Upper lobe of right lung (tissue), 1 donor: ENCODE measurements around the gene EVX2. TPM values are rescaled to one million over a fixed set of nuclear protein-coding genes. Genes with fewer than 3 reads are reported as not detected.

Experiments
- ATAC-seq: fragments of 200-7000 bp; cut with Tn5 transposase; one replicate; pipeline ENCODE4 v1.9.1; 2020; ENCODE audit warnings: mild to moderate bottlenecking, moderate library complexity
- DNase-seq: peaks from one replicate; pipeline ENCODE4 v3.0.0-alpha.2; 2020
- H3K27ac ChIP-seq: fragments of 200-600 bp; one replicate; pipeline ENCODE4 v1.8.0; 2022
- H3K27me3 ChIP-seq: fragments of 200-600 bp; one replicate; pipeline ENCODE4 v1.8.0; 2022; ENCODE audit warnings: mild to moderate bottlenecking
- H3K36me3 ChIP-seq: fragments of 200-600 bp; one replicate; pipeline ENCODE4 v1.8.0; 2022
- H3K4me1 ChIP-seq: fragments of 200-600 bp; one replicate; pipeline ENCODE4 v1.8.0; 2022
- H3K4me3 ChIP-seq: fragments of 200-600 bp; one replicate; pipeline ENCODE4 v1.8.0; 2022; ENCODE audit warnings: mild to moderate bottlenecking
- H3K9me3 ChIP-seq: fragments of 200-600 bp; one replicate; pipeline ENCODE4 v1.8.0; 2022
- CTCF ChIP-seq: fragments of 200-600 bp; IDR thresholded peaks from one replicate; pipeline ENCODE4 v1.8.0; 2022; ENCODE audit warnings: antibody characterized with exemption
- intact Hi-C: fragments of 100-400 bp; cut with DNase I; formaldehyde crosslinking; loops from one replicate; pipeline ENCODE4 v1.11.0; 2022
- total RNA-seq: library from RNA; stranded (reverse); fragmentation: NEBNext Ultra II Directional; extraction: Animal tissue kit (Norgen Biotek cat#: 25700); gene quantifications from one replicate; pipeline ENCODE4 v1.2.1, GENCODE V29; 2021
- donor health status: DM: no; HTN: yes; CAD: no; lungs with severe emphysema.

Gene EVX2
- total RNA-seq, 1 donor from 2014 or later: not detected

GRCh38 chr2:176101842-176102241 lies 18.1 kb upstream of the EVX2 start:
- peaks cover 100% of the 10 kb centered on the region for H3K27me3 ChIP-seq
- no peak overlapping the region for H3K4me3 ChIP-seq
- intact Hi-C loops: no loop called here
- no peak for TF ChIP-seq CTCF
- ATAC-seq (no peak), DNase-seq (no peak)
- no peaks in the 10 kb centered on the region for H3K36me3 ChIP-seq
- no peak overlapping the region for H3K27ac ChIP-seq
- H3K4me1 ChIP-seq: peaks cover 9% of the 10 kb centered on the region
- H3K9me3 ChIP-seq: no peaks in the 10 kb centered on the region

GRCh38 chr2:176101216-176101830 lies 17.6 kb upstream of the EVX2 start:
- TF ChIP-seq CTCF: no peak
- no peak for DNase-seq
- no peak overlapping the region for H3K4me3 ChIP-seq
- ATAC-seq: no peak
- intact Hi-C loops: no loop called here
- no peak overlapping the region for H3K27ac ChIP-seq
- no peaks in the 10 kb centered on the region for H3K36me3 ChIP-seq
- H3K9me3 ChIP-seq: no peaks in the 10 kb centered on the region
- H3K4me1 ChIP-seq: peaks cover 14% of the 10 kb centered on the region
- peaks cover 100% of the 10 kb centered on the region for H3K27me3 ChIP-seq

GRCh38 chr2:176100547-176101140 lies 16.9 kb upstream of the EVX2 start:
- H3K27me3 ChIP-seq: peaks cover 99% of the 10 kb centered on the region
- intact Hi-C loops: no loop called here
- peaks cover 14% of the 10 kb centered on the region for H3K4me1 ChIP-seq
- ATAC-seq (no peak), DNase-seq (no peak)
- H3K4me3 ChIP-seq: no peak overlapping the region
- H3K27ac ChIP-seq: no peak overlapping the region
- no peak for TF ChIP-seq CTCF
- H3K36me3 ChIP-seq: no peaks in the 10 kb centered on the region
- H3K9me3 ChIP-seq: no peaks in the 10 kb centered on the region

GRCh38 chr2:176099728-176100546 lies 16.2 kb upstream of the EVX2 start, which contains the start of gene HOXD12:
Gene HOXD12, plus strand, starts transcription at chr2:176099795. Its CDS starts 7 bp downstream, at chr2:176099802.
- intact Hi-C loops: no loop called here
- no peak for TF ChIP-seq CTCF
- H3K9me3 ChIP-seq: no peaks in the 10 kb centered on the region
- ATAC-seq (no peak), DNase-seq (no peak)
- no peaks in the 10 kb centered on the region for H3K36me3 ChIP-seq
- peaks cover 99% of the 10 kb centered on the region for H3K27me3 ChIP-seq
- no peak within 1 kb of the TSS for H3K4me3 ChIP-seq
- no peak within 1 kb of the TSS for H3K27ac ChIP-seq
- H3K4me1 ChIP-seq: peaks cover 14% of the 10 kb centered on the region

GRCh38 chr2:176099159-176099727 lies 15.5 kb upstream of the EVX2 start:
- Histone ChIP-seq H3K4me1 (peaks cover 14% of the 10 kb centered on the region), H3K27ac (no peak overlapping the region), H3K4me3 (no peak overlapping the region), H3K36me3 (no peaks in the 10 kb centered on the region), H3K27me3 (peaks cover 99% of the 10 kb centered on the region), H3K9me3 (no peaks in the 10 kb centered on the region)
- no peak for TF ChIP-seq CTCF
- intact Hi-C loops: no loop called here
- ATAC-seq (no peak), DNase-seq (no peak)
